PC-3 (cell line): ENCODE results near the gene VSX1. TPM values are rescaled to one million over a fixed set of nuclear protein-coding genes. Genes with fewer than 3 reads are reported as not detected.

Experiments used
- ATAC-seq: fragments of 200-7000 bp; cut with Tn5 transposase; 2 replicates; pipeline ENCODE4 v1.9.1; 2020; ENCODE audit warnings: mild to moderate bottlenecking, moderate library complexity
- BruUV-seq: library from RNA; stranded (reverse); fragments of 400-500 nt; replicated peaks from 2 replicates; lab custom pipeline; 2021; lab: Mats Ljungman, UMichigan
- CTCF ChIA-PET: fragments of 300-600 bp; sonication (Branson Sonifier 250); formaldehyde crosslinking; loops from one replicate; lab custom pipeline; 2022; ENCODE audit warnings: antibody characterized with exemption; lab: Charles Lee
- POLR2A ChIA-PET: fragments of 300-600 bp; sonication (Branson Sonifier 250); formaldehyde crosslinking; loops from one replicate; lab custom pipeline; 2022; ENCODE audit warnings: antibody characterized with exemption; ENCODE audit not compliant: unreplicated experiment; lab: Charles Lee
- DNase-seq: peaks from one replicate; pipeline ENCODE4 v3.0.0-alpha.2; 2015
- H2AFZ ChIP-seq: fragments of 300-600 bp; sonication (generic); 2 replicates; pipeline ENCODE4 v1.6.0; 2016; ENCODE audit warnings: antibody characterized with exemption, low read length
- H3F3A ChIP-seq: fragments of 300-600 bp; sonication (generic); one replicate; pipeline ENCODE4 v1.6.0; 2017; ENCODE audit warnings: antibody characterized with exemption, low read length, control low read depth, mild to moderate bottlenecking; ENCODE audit not compliant: unreplicated experiment
- H3K27ac ChIP-seq: fragments of 300-600 bp; sonication (generic); 2 replicates; pipeline ENCODE4 v1.5.1; 2016; ENCODE audit warnings: mild to moderate bottlenecking, low read length
- H3K27me3 ChIP-seq: fragments of 300-600 bp; sonication (generic); 2 replicates; pipeline ENCODE4 v1.6.1; 2016; ENCODE audit warnings: low read length, mixed read lengths
- H3K36me3 ChIP-seq: fragments of 300-600 bp; sonication (generic); 2 replicates; pipeline ENCODE4 v1.6.1; 2016; ENCODE audit warnings: low read depth, mixed run types, low read length, mixed read lengths
- H3K4me1 ChIP-seq: fragments of 300-600 bp; sonication (generic); 2 replicates; pipeline ENCODE4 v1.5.1; 2016; ENCODE audit warnings: low read length; ENCODE audit not compliant: insufficient read depth
- H3K4me2 ChIP-seq: fragments of 300-600 bp; sonication (generic); 2 replicates; pipeline ENCODE4 v1.6.0; 2016; ENCODE audit warnings: low read length
- H3K4me3 ChIP-seq: fragments of 300-600 bp; sonication (generic); 2 replicates; pipeline ENCODE4 v1.5.1; 2016; ENCODE audit warnings: mild to moderate bottlenecking, low read length, mixed read lengths
- H3K79me2 ChIP-seq: fragments of 300-600 bp; sonication (generic); 2 replicates; pipeline ENCODE4 v1.6.1; 2017; ENCODE audit warnings: low read length, mixed read lengths
- H3K9ac ChIP-seq: fragments of 300-600 bp; sonication (generic); 2 replicates; pipeline ENCODE4 v1.6.0; 2016; ENCODE audit warnings: mild to moderate bottlenecking, low read length
- H3K9me2 ChIP-seq: fragments of 300-600 bp; sonication (generic); replicated peaks from 2 replicates; pipeline ENCODE4 v1.6.1; 2016; ENCODE audit warnings: mixed run types, low read length, mixed read lengths
- H3K9me3 ChIP-seq: fragments of 300-600 bp; sonication (generic); 2 replicates; pipeline ENCODE4 v1.6.1; 2016; ENCODE audit warnings: low read length, mixed read lengths
- H4K20me1 ChIP-seq: fragments of 300-600 bp; sonication (generic); 2 replicates; pipeline ENCODE4 v1.6.1; 2016; ENCODE audit warnings: low read length, mixed read lengths
- CTCF ChIP-seq: fragments of 300-600 bp; sonication (generic); conservative IDR thresholded peaks from 2 replicates; pipeline ENCODE4 v1.5.1; 2017; ENCODE audit warnings: antibody characterized with exemption, low read depth, mild to moderate bottlenecking, low read length
- EZH2 ChIP-seq: fragments of 300-600 bp; sonication (generic); IDR thresholded peaks from one replicate; pipeline ENCODE4 v1.6.1; 2017; ENCODE audit warnings: antibody characterized with exemption, mild to moderate bottlenecking, low read length; ENCODE audit not compliant: unreplicated experiment
- EZH2phosphoT487 ChIP-seq: fragments of 300-600 bp; sonication (generic); IDR thresholded peaks from 2 replicates; pipeline ENCODE4 v1.6.1; 2018; ENCODE audit warnings: mild to moderate bottlenecking, antibody characterized with exemption, low read length, borderline replicate concordance
- intact Hi-C: fragments of 100-400 bp; cut with micrococcal nuclease; formaldehyde crosslinking; loops from 2 replicates; pipeline ENCODE4 v1.9.0; 2023
- total RNA-seq: library from RNA; depleted of rRNA; stranded (reverse); fragments of >200 nt; gene quantifications from 2 replicates; pipeline ENCODE4 v1.2.3, GENCODE V29; 2014

Gene VSX1
- total RNA-seq, 1 experiment from 2014 or later = not detected

GRCh38 chr20:25030649-25031207 is 51.2 kb downstream of the VSX1 start:
- CTCF ChIA-PET = no interaction called here
- no peak for DNase-seq
- no peaks in the 10 kb centered on the region for H3K4me1 ChIP-seq

GRCh38 chr20:25030007-25030648 is 51.8 kb downstream of the VSX1 start:
- intact Hi-C loops = no loop called here
- no peak for TF ChIP-seq CTCF
- no peak for TF ChIP-seq EZH2
- no peak for TF ChIP-seq EZH2phosphoT487
- DNase-seq (no peak), ATAC-seq (no peak)
- H3K36me3 ChIP-seq = no peaks in the 10 kb centered on the region
- CTCF ChIA-PET = no interaction called here
- no peaks in the 10 kb centered on the region for H3F3A ChIP-seq
- no peaks in the 10 kb centered on the region for H3K4me1 ChIP-seq
- H3K27me3 ChIP-seq = no peaks in the 10 kb centered on the region
- H3K9ac ChIP-seq = no peak overlapping the region
- POLR2A ChIA-PET = no interaction called here
- H3K27ac ChIP-seq = no peak overlapping the region
- no peaks in the 10 kb centered on the region for H3K9me3 ChIP-seq
- H3K4me2 ChIP-seq = no peak overlapping the region
- H4K20me1 ChIP-seq = no peaks in the 10 kb centered on the region
- no peak overlapping the region for H3K4me3 ChIP-seq
- BruUV-seq = no TSS peak
- H3K79me2 ChIP-seq = no peaks in the 10 kb centered on the region
- H3K9me2 ChIP-seq = no peaks in the 10 kb centered on the region
- H2AFZ ChIP-seq = no peak overlapping the region

More at GRCh38 chr20:25030649-25031207, 51.2 kb downstream of the VSX1 start:
- H3K36me3 ChIP-seq = no peaks in the 10 kb centered on the region
- no peaks in the 10 kb centered on the region for H4K20me1 ChIP-seq
- H2AFZ ChIP-seq = no peak overlapping the region
- no peaks in the 10 kb centered on the region for H3K9me2 ChIP-seq
- no peak overlapping the region for H3K9ac ChIP-seq
- no peak overlapping the region for H3K4me3 ChIP-seq
- no peak for TF ChIP-seq CTCF
- TF ChIP-seq EZH2 = no peak
- no peak for TF ChIP-seq EZH2phosphoT487
- intact Hi-C loops = no loop called here
- no peaks in the 10 kb centered on the region for H3K79me2 ChIP-seq
- no peaks in the 10 kb centered on the region for H3F3A ChIP-seq
- POLR2A ChIA-PET = no interaction called here
- H3K9me3 ChIP-seq = no peaks in the 10 kb centered on the region
- no peak overlapping the region for H3K27ac ChIP-seq
- H3K27me3 ChIP-seq = no peaks in the 10 kb centered on the region
- H3K4me2 ChIP-seq = no peak overlapping the region
- BruUV-seq = no TSS peak
- no peak for ATAC-seq

- CTCF ChIA-PET = no interaction called here
- Histone ChIP-seq H3K4me3 (no peak overlapping the region), H3K4me2 (no peak overlapping the region)
Measured at GRCh38 chr20:25025986-25026605, 55.8 kb downstream of the VSX1 start.

More at GRCh38 chr20:25025986-25026605, 55.8 kb downstream of the VSX1 start:
- peaks cover 8% of the 10 kb centered on the region; the same call in 1 of the 2 replicates for H3K4me1 ChIP-seq
- no peaks in the 10 kb centered on the region for H3K9me2 ChIP-seq
- no peak overlapping the region for H2AFZ ChIP-seq
- no peaks in the 10 kb centered on the region for H3F3A ChIP-seq
- TF ChIP-seq EZH2 (no peak), EZH2phosphoT487 (no peak), CTCF (no peak)
- BruUV-seq = no TSS peak
- no peaks in the 10 kb centered on the region for H3K9me3 ChIP-seq
- no peaks in the 10 kb centered on the region for H3K79me2 ChIP-seq
- DNase-seq (no peak), ATAC-seq (no peak)
- H3K9ac ChIP-seq = no peak overlapping the region
- no peaks in the 10 kb centered on the region for H3K27me3 ChIP-seq
- no peaks in the 10 kb centered on the region for H3K36me3 ChIP-seq
- no peaks in the 10 kb centered on the region for H4K20me1 ChIP-seq
- H3K27ac ChIP-seq = no peak overlapping the region
- intact Hi-C loops = no loop called here
- POLR2A ChIA-PET = no interaction called here
